ENCODE results near the gene KLLN. TPM values are rescaled to one million over a fixed set of nuclear protein-coding genes. Genes with fewer than 3 reads are reported as not detected.
A peak's percentile ranks its signal among the peaks of the same experiment; 100 is the strongest.

Gene KLLN
- total and polyA plus RNA-seq, 2 of the 13 experiments (the other 11 are each of a cell fraction or from before 2014, with no cell fraction given), result 0.08 to 0.44 TPM

- no peak for TF ChIP-seq ZFP62 (CRISPR knock-in tag; IDR thresholded peaks at IDR 0.05)
- TF ChIP-seq, protein P1, sequence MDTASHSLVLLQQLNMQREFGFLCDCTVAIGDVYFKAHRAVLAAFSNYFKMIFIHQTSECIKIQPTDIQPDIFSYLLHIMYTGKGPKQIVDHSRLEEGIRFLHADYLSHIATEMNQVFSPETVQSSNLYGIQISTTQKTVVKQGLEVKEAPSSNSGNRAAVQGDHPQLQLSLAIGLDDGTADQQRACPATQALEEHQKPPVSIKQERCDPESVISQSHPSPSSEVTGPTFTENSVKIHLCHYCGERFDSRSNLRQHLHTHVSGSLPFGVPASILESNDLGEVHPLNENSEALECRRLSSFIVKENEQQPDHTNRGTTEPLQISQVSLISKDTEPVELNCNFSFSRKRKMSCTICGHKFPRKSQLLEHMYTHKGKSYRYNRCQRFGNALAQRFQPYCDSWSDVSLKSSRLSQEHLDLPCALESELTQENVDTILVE (CRISPR knock-in tag; IDR thresholded peaks at IDR 0.05), result peak; percentile 23; the same call in 1 of the 2 replicates
- TF ChIP-seq MLXIP (CRISPR knock-in tag; IDR thresholded peaks at IDR 0.05; ENCODE audit: borderline replicate concordance), result no peak
- TF ChIP-seq ETV5 (CRISPR knock-in tag; IDR thresholded peaks at IDR 0.05; ENCODE audit: borderline replicate concordance), result peak; percentile 82; the same call in 1 of the 2 replicates
- TF ChIP-seq SMC3 (IDR thresholded peaks at IDR 0.05; ENCODE audit: low read length), result no peak
- TF ChIP-seq ZNF326 (CRISPR knock-in tag; IDR thresholded peaks at IDR 0.05; ENCODE audit: borderline replicate concordance), result no peak
- TF ChIP-seq, protein P2, sequence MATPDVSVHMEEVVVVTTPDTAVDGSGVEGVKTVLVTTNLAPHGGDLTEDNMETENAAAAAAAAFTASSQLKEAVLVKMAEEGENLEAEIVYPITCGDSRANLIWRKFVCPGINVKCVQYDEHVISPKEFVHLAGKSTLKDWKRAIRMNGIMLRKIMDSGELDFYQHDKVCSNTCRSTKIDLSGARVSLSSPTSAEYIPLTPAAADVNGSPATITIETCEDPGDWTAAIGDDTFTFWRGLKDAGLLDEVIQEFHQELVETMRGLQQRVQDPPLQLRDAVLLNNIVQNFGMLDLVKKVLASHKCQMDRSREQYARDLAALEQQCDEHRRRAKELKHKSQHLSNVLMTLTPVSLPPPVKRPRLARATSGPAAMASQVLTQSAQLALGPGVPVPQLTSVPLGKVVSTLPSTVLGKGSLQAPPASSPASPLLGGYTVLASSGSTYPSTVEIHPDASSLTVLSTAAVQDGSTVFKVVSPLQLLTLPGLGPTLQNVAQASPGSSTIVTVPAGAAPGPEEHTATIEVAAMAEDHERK (CRISPR knock-in tag; IDR thresholded peaks at IDR 0.05; ENCODE audit: low read depth), result 0 out of 2 replicates have a peak, but pooled peaks have one; percentile 42
- TF ChIP-seq RARG (CRISPR knock-in tag; IDR thresholded peaks at IDR 0.05; ENCODE audit: low read depth), result no peak
- TF ChIP-seq, protein P3, sequence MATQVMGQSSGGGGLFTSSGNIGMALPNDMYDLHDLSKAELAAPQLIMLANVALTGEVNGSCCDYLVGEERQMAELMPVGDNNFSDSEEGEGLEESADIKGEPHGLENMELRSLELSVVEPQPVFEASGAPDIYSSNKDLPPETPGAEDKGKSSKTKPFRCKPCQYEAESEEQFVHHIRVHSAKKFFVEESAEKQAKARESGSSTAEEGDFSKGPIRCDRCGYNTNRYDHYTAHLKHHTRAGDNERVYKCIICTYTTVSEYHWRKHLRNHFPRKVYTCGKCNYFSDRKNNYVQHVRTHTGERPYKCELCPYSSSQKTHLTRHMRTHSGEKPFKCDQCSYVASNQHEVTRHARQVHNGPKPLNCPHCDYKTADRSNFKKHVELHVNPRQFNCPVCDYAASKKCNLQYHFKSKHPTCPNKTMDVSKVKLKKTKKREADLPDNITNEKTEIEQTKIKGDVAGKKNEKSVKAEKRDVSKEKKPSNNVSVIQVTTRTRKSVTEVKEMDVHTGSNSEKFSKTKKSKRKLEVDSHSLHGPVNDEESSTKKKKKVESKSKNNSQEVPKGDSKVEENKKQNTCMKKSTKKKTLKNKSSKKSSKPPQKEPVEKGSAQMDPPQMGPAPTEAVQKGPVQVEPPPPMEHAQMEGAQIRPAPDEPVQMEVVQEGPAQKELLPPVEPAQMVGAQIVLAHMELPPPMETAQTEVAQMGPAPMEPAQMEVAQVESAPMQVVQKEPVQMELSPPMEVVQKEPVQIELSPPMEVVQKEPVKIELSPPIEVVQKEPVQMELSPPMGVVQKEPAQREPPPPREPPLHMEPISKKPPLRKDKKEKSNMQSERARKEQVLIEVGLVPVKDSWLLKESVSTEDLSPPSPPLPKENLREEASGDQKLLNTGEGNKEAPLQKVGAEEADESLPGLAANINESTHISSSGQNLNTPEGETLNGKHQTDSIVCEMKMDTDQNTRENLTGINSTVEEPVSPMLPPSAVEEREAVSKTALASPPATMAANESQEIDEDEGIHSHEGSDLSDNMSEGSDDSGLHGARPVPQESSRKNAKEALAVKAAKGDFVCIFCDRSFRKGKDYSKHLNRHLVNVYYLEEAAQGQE (IDR thresholded peaks at IDR 0.05; ENCODE audit: borderline replicate concordance in 1 of 2, low read depth in 1 of 2, low read length in 2 of 2), result no peak; a peak in 1 of 4 replicates
- TF ChIP-seq ZNF17 (CRISPR knock-in tag; IDR thresholded peaks at IDR 0.05), result no peak
- TF ChIP-seq GTF3A (CRISPR knock-in tag; conservative IDR thresholded peaks at IDR 0.05), result no peak
- no peak for TF ChIP-seq THYN1 (CRISPR knock-in tag; IDR thresholded peaks at IDR 0.05; ENCODE audit: borderline replicate concordance, low read depth)
- TF ChIP-seq NFIC (IDR thresholded peaks at IDR 0.05; ENCODE audit: low read length), result no peak
- TF ChIP-seq MTA1 (CRISPR knock-in tag; IDR thresholded peaks at IDR 0.05; ENCODE audit: borderline replicate concordance), result no peak
- peak; percentile 54; the same call in 1 of the 2 replicates for TF ChIP-seq TMF1 (CRISPR knock-in tag; IDR thresholded peaks at IDR 0.05; ENCODE audit: low read depth)
- TF ChIP-seq, protein P4, sequence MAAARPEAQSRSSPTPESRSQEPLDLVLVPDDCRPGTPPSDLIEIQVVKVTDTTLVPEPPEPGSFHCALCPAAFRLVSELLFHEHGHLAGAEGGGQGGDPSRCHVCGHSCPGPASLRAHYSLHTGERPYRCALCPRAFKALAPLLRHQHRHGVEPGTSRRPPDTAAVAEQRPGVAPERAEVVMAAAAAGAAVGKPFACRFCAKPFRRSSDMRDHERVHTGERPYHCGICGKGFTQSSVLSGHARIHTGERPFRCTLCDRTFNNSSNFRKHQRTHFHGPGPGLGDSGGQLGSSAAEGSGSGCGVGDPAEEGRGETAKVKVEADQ (CRISPR knock-in tag; IDR thresholded peaks at IDR 0.05; ENCODE audit: borderline replicate concordance), result 0 out of 2 replicates have a peak, but pooled peaks have one; percentile 44
These were observed 45.5 kb downstream of the KLLN start, which contains the start of gene ATAD1 (continued) for GRCh38 chr10:87817609-87818504.

All from HepG2 (cell line).